Choroid plexus epithelial cell (primary cell): Measurements from ENCODE around the gene TBCEL.

ENCODE experiments used
- DNase-seq: peaks from one replicate; pipeline ENCODE4 v3.0.0-alpha.2; 2010; ENCODE audit warnings: low read depth
- H3K4me3 ChIP-seq: 2 replicates; pipeline ENCODE4 v1.5.1; 2011; ENCODE audit warnings: low read depth, mild to moderate bottlenecking, control low read depth, low read length, moderate library complexity
- CTCF ChIP-seq: conservative IDR thresholded peaks from 2 replicates; pipeline ENCODE4 v1.5.1; 2011; ENCODE audit warnings: low read depth, mild to moderate bottlenecking, control low read depth, inconsistent platforms, low read length, moderate library complexity

Gene TBCEL

DNA sequence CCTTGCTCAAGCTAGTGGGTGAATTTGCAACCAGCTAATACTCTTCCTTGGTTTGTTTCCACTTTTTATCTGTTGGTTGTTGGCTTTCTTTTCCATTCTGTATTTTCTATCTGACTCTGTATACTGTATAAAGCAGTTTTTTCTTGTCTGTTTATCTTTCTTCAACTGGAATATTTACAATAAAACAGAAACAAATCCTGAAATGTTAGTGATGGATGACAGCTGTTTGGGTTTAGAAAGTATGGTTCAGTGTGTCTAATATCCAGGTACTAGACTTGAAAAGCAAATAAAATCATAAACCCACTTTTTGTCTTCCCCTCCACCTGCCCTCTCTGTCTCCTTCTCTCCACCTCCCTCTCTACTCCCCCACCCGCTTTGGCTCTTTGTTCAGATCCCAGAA lies 35.3 kb upstream of the TBCEL start:
- DNase-seq = no peak
- TF ChIP-seq CTCF = no peak
- H3K4me3 ChIP-seq = no peak overlapping the region

GRCh38 chr11:120991830-120992686 lies 31.8 kb upstream of the TBCEL start:
- no peak overlapping the region for H3K4me3 ChIP-seq
- no peak for TF ChIP-seq CTCF
- DNase-seq = no peak

DNA sequence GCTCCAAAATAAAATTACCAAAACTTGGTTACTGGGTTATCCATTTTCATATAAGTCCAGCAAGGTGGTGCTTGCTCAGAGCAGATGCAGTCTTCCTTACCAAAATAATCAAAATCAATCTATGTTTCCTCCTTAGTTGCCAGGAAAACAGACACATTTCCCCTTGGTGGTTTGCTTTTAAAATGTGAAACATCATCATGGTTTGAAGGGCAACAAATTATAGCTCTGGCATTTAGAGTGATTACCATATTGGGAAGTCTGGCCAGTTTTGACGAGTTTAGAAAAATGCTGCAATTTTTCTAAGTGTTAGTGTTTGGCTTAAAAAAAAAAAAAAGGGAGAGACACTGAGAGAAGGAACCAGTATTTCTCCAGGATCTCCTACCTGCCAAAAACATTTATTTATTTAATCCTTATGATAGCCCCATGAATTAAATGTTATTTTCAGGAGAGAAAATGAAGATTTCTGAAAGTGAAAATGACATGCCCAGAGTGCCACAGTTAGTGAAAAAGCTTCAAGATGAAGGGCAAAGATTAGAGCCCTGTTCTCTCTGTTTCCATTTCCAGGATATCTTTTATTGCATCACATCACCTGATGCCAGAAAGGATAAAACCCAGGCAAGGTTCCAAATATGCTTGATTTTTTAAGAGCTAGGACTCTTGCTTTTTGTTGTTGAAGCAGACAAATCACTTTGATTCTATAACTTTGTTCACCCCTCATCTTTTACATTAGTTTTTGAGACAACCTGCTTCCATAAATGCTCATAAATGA lies 29.6 kb upstream of the TBCEL start:
- no peak for DNase-seq
- TF ChIP-seq CTCF = no peak
- no peak overlapping the region for H3K4me3 ChIP-seq

- no peak overlapping the region for H3K4me3 ChIP-seq
- TF ChIP-seq CTCF = no peak
- DNase-seq = no peak
These were observed 28.7 kb upstream of the TBCEL start for GRCh38 chr11:120995184-120995583.

GRCh38 chr11:120996973-120997372 lies 26.9 kb upstream of the TBCEL start:
- no peak for TF ChIP-seq CTCF
- no peak overlapping the region for H3K4me3 ChIP-seq
- DNase-seq = no peak

GRCh38 chr11:120998581-120998980 lies 25.3 kb upstream of the TBCEL start:
- no peak overlapping the region for H3K4me3 ChIP-seq
- TF ChIP-seq CTCF = no peak
- DNase-seq = no peak
